Hepatocyte (in vitro differentiated cells): ENCODE measurements around the gene PDE6C. TPM values are rescaled to one million over a fixed set of nuclear protein-coding genes. Genes with fewer than 3 reads are reported as not detected.

Experiments used
- DNase-seq: peaks from one replicate; pipeline ENCODE4 v3.0.0-alpha.2; 2016; ENCODE audit warnings: low spot score
- H2AFZ ChIP-seq: fragments of 200-600 bp; sonication (generic); 2 replicates; pipeline ENCODE4 v1.6.0; 2016; ENCODE audit warnings: antibody characterized with exemption, mild to moderate bottlenecking
- H3K27ac ChIP-seq: fragments of 200-600 bp; sonication (generic); 2 replicates; pipeline ENCODE4 v1.5.1; 2016; ENCODE audit warnings: mild to moderate bottlenecking
- H3K27me3 ChIP-seq: fragments of 200-600 bp; sonication (generic); 2 replicates; pipeline ENCODE4 v1.6.1; 2016
- H3K36me3 ChIP-seq: fragments of 200-600 bp; sonication (generic); replicated peaks from 2 replicates; pipeline ENCODE4 v1.5.1; 2016; ENCODE audit warnings: low read depth; ENCODE audit not compliant: insufficient read depth
- H3K4me1 ChIP-seq: fragments of 200-600 bp; sonication (generic); 2 replicates; pipeline ENCODE4 v1.5.1; 2016; ENCODE audit warnings: mild to moderate bottlenecking, moderate library complexity; ENCODE audit not compliant: insufficient read depth
- H3K4me2 ChIP-seq: fragments of 200-600 bp; sonication (generic); 2 replicates; pipeline ENCODE4 v1.6.0; 2016
- H3K4me3 ChIP-seq: fragments of 200-600 bp; sonication (generic); 2 replicates; pipeline ENCODE4 v1.5.1; 2016; ENCODE audit warnings: mild to moderate bottlenecking
- H3K79me2 ChIP-seq: fragments of 200-600 bp; sonication (generic); 2 replicates; pipeline ENCODE4 v1.6.0; 2017; ENCODE audit warnings: mild to moderate bottlenecking
- H3K9me2 ChIP-seq: fragments of 200-600 bp; sonication (generic); replicated peaks from 2 replicates; pipeline ENCODE4 v1.6.0; 2017; ENCODE audit warnings: mild to moderate bottlenecking; ENCODE audit not compliant: insufficient read depth
- H3K9me3 ChIP-seq: fragments of 200-600 bp; sonication (generic); 2 replicates; pipeline ENCODE4 v1.5.1; 2016; ENCODE audit warnings: low read depth, mild to moderate bottlenecking
- H4K20me1 ChIP-seq: fragments of 200-600 bp; sonication (generic); 2 replicates; pipeline ENCODE4 v1.6.0; 2016; ENCODE audit warnings: mild to moderate bottlenecking; ENCODE audit not compliant: insufficient read depth, poor library complexity, severe bottlenecking
- EZH2 ChIP-seq: fragments of 200-600 bp; sonication (generic); IDR thresholded peaks from 2 replicates; pipeline ENCODE4 v1.6.1; 2016; ENCODE audit warnings: antibody characterized with exemption, mild to moderate bottlenecking, borderline replicate concordance
- EZH2phosphoT487 ChIP-seq: fragments of 200-600 bp; sonication (generic); IDR thresholded peaks from one replicate; pipeline ENCODE4 v1.6.1; 2018; ENCODE audit warnings: antibody characterized with exemption, mild to moderate bottlenecking, low read depth, moderate library complexity; ENCODE audit not compliant: unreplicated experiment, severe bottlenecking
- WGBS: methylation state at CpG from one replicate; pipeline ENCODE4 v1.1.6; 2016; ENCODE audit warnings: low lambda C conversion rate; ENCODE audit errors: missing lambda C conversion rate; 5-methylcytosine and 5-hydroxymethylcytosine counted together
- polyA plus RNA-seq: library from polyadenylated mRNA; unstranded; fragments of >200 nt; fragmentation: Nextera tagmentation; extraction: Ambion mirVana; gene quantifications from 2 replicates; pipeline ENCODE4 v1.2.1, GENCODE V29; 2016
- total RNA-seq: library from RNA; depleted of rRNA; stranded (reverse); fragments of >200 nt; gene quantifications from 2 replicates; pipeline ENCODE4 v1.2.3, GENCODE V29; 2014
- TF ChIP-seq, protein P1 (sequence below): fragments of 200-600 bp; sonication (generic); IDR thresholded peaks from 2 replicates; pipeline ENCODE4 v1.5.1; 2016; ENCODE audit warnings: antibody characterized with exemption, mild to moderate bottlenecking; ENCODE audit not compliant: poor library complexity

Gene PDE6C
- total and polyA plus RNA-seq, 2 experiments from 2014 or later, result 0.07 to 0.15 TPM

DNA sequence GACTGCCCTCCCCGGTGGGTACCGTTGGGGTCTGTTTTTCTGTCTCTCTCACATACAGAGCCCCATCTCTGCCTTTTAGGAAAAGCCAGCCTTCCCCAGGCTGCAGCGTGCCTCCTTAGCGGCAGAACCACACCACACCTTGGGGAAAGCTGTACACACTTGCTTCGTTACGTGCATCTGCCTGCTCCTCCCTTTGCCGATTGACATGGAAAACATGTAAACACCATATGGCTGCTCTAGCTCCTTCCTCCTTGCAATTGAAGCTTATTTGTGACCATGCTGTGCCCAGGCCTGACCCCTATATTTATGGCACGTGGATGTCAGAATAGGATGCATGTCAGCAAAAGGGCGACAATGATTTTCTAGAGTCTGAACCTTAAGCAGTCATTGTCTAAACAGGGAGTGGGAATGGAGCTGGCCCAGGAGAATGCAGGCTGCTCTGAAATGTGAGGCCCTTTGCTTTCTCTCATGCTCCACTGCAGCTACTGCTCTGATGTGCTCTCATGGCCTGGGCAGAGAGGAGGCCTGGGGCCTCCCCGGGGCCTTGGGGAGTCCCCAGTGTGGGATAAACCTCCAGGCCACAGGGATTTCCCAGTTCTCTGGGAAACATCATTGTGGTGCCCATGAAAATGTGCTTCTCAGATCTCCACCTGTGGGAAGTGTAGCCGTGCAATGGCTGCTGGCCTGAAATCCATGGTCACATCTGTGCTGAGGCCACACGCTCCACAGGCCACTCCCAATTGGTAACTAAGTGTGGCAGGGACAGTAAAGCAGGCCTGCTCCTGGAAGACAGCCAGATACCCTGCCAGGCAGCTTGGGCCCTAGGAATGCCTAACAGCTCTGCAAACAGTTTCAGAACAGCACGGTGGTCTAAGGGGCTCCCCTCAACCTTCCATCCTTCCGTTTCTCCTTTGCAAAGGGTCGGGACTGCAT lies 18.6 kb downstream of the PDE6C start:
- WGBS, result 83% methylated on average over 15 of the region's 15 CpGs
- Histone ChIP-seq H2AFZ (no peak overlapping the region), H3K4me3 (no peak overlapping the region), H3K4me2 (no peak overlapping the region), H3K27me3 (no peaks in the 10 kb centered on the region), H3K9me3 (no peaks in the 10 kb centered on the region), H3K4me1 (no peaks in the 10 kb centered on the region), H3K27ac (no peak overlapping the region), H4K20me1 (no peaks in the 10 kb centered on the region), H3K79me2 (no peaks in the 10 kb centered on the region), H3K36me3 (no peaks in the 10 kb centered on the region), H3K9me2 (no peaks in the 10 kb centered on the region)
- no peak for DNase-seq
- TF ChIP-seq EZH2phosphoT487 (no peak), EZH2 (no peak)
- TF ChIP-seq, protein P1, sequence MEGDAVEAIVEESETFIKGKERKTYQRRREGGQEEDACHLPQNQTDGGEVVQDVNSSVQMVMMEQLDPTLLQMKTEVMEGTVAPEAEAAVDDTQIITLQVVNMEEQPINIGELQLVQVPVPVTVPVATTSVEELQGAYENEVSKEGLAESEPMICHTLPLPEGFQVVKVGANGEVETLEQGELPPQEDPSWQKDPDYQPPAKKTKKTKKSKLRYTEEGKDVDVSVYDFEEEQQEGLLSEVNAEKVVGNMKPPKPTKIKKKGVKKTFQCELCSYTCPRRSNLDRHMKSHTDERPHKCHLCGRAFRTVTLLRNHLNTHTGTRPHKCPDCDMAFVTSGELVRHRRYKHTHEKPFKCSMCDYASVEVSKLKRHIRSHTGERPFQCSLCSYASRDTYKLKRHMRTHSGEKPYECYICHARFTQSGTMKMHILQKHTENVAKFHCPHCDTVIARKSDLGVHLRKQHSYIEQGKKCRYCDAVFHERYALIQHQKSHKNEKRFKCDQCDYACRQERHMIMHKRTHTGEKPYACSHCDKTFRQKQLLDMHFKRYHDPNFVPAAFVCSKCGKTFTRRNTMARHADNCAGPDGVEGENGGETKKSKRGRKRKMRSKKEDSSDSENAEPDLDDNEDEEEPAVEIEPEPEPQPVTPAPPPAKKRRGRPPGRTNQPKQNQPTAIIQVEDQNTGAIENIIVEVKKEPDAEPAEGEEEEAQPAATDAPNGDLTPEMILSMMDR, result no peak

DNA sequence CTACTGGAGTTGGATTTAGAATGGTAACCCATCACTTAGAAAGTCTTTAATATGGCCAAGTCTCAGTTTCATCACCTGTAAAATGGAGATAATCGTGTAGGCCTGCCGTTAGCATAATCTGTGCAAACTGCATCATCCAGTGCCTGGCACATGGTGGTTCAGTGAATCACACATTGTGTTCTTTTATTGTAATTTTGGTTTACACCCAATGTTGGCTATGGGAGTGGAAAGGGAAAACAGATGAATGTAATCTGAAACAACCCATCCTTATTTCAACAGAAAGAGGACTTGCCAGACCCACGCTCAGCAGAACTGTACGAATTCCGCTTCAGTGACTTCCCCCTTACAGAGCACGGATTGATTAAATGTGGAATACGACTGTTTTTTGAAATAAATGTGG lies 27.5 kb downstream of the PDE6C start:
- Histone ChIP-seq H3K4me1 (no peaks in the 10 kb centered on the region), H3K9me3 (no peaks in the 10 kb centered on the region), H2AFZ (no peak overlapping the region), H3K27ac (no peak overlapping the region), H3K4me3 (no peak overlapping the region), H3K27me3 (no peaks in the 10 kb centered on the region), H4K20me1 (no peaks in the 10 kb centered on the region), H3K36me3 (no peaks in the 10 kb centered on the region), H3K79me2 (no peaks in the 10 kb centered on the region), H3K9me2 (no peaks in the 10 kb centered on the region), H3K4me2 (no peak overlapping the region)
- no peak for DNase-seq
- TF ChIP-seq EZH2 (no peak), EZH2phosphoT487 (no peak)
- TF ChIP-seq, protein P1, result no peak
- WGBS, result 90% methylated on average over 7 of the region's 7 CpGs

DNA sequence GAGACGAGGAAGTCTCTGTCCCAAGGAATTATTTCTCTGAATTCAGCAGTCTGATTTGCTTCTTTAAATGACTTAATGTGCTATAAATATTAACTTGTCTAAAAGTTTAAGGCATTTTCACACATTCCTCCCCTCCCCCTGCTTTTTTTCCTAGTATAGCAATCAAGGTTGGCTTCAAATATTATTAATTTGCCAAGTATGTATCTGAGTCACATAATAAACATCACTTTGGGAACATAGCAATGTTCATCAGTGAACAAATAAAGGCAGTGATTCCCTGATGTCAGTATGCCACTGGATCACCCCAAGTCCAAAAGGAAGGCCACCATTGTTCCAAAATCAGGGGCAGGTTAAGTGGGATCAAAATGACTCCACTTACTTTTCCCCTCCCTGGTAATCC lies 40.5 kb downstream of the PDE6C start:
- Histone ChIP-seq H3K27ac (no peak overlapping the region), H3K4me3 (no peak overlapping the region), H2AFZ (no peak overlapping the region), H3K9me3 (no peaks in the 10 kb centered on the region), H4K20me1 (no peaks in the 10 kb centered on the region), H3K36me3 (no peaks in the 10 kb centered on the region), H3K27me3 (no peaks in the 10 kb centered on the region), H3K79me2 (no peaks in the 10 kb centered on the region), H3K4me2 (no peak overlapping the region), H3K9me2 (no peaks in the 10 kb centered on the region), H3K4me1 (no peaks in the 10 kb centered on the region)
- TF ChIP-seq, protein P1, result no peak
- TF ChIP-seq EZH2phosphoT487 (no peak), EZH2 (no peak)
- no peak for DNase-seq
- WGBS, result 83% methylated on average over 1 of the region's 1 CpG
